ENCODE data around the gene ATG16L2.

DNA sequence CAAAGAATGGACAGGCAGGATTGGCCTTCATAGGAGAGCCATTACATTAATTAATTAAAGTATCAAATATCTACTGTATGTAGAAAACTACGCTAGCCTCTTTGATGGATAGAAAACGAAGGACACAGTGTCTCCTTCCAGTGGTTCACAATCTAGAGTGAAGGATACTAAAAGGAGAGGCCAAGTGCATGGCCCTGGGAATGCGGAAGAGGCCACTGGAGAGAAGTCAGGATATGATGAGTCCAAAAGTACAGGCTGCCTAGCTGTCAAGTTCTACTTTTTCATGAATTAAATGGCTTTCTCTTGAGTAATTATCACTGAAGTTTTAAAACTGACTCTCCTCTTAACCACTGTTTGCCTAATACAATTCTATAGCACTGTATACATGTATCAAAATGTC is 41.9 kb downstream of the ATG16L2 start:
- TF ChIP-seq, protein P1, sequence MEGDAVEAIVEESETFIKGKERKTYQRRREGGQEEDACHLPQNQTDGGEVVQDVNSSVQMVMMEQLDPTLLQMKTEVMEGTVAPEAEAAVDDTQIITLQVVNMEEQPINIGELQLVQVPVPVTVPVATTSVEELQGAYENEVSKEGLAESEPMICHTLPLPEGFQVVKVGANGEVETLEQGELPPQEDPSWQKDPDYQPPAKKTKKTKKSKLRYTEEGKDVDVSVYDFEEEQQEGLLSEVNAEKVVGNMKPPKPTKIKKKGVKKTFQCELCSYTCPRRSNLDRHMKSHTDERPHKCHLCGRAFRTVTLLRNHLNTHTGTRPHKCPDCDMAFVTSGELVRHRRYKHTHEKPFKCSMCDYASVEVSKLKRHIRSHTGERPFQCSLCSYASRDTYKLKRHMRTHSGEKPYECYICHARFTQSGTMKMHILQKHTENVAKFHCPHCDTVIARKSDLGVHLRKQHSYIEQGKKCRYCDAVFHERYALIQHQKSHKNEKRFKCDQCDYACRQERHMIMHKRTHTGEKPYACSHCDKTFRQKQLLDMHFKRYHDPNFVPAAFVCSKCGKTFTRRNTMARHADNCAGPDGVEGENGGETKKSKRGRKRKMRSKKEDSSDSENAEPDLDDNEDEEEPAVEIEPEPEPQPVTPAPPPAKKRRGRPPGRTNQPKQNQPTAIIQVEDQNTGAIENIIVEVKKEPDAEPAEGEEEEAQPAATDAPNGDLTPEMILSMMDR (IDR thresholded peaks at IDR 0.05): no peak
- TF ChIP-seq CEBPB (IDR thresholded peaks at IDR 0.05) (no peak), RAD21 (conservative IDR thresholded peaks at IDR 0.05 in 1 of 2, IDR thresholded peaks at IDR 0.05 in 1 of 2) (no peak), RCOR1 (IDR thresholded peaks at IDR 0.05; ENCODE audit: low read depth, low read length) (no peak), JUN (IDR thresholded peaks at IDR 0.05) (no peak), KDM5A (IDR thresholded peaks at IDR 0.05) (no peak), MAZ (IDR thresholded peaks at IDR 0.05; ENCODE audit: borderline replicate concordance, low read depth, low read length) (no peak), KDM1A (IDR thresholded peaks at IDR 0.05; ENCODE audit: low read depth) (no peak), MAFK (IDR thresholded peaks at IDR 0.05; ENCODE audit: partially characterized antibody) (no peak), RNF2 (IDR thresholded peaks at IDR 0.05; ENCODE audit: borderline replicate concordance, low read depth) (no peak), FOXS1 (CRISPR knock-in tag; IDR thresholded peaks at IDR 0.05) (no peak), BHLHE40 (IDR thresholded peaks at IDR 0.05; ENCODE audit: low read depth, low read length) (no peak)

Data from A549 (cell line).